Renal cortex interstitium (tissue), 15 donors: ENCODE measurements around the gene RAPGEF3. TPM values are rescaled to one million over a fixed set of nuclear protein-coding genes. Genes with fewer than 3 reads are reported as not detected.

Experiments used
- DNase-seq, 11 donors: peaks; one replicate each; pipeline ENCODE4 v3.0.0-alpha.2; 2013; ENCODE audit warnings: low read depth in 9 of 11, low spot score in 4 of 11; ENCODE audit errors: extremely low read depth in 1 of 11
- long read RNA-seq, 16 experiments: transcript quantifications; one replicate each; lab custom pipeline, GENCODE V29; 2026
- polyA plus RNA-seq, 3 donors: library from polyadenylated mRNA; unstranded; fragments of 120-200 nt; gene quantifications; one replicate each; pipeline ENCODE4 v1.2.1, GENCODE V29; 2013; ENCODE audit not compliant: insufficient read length in 3 of 3

The RAPGEF3 gene
- polyA plus RNA-seq = 10 to 100 TPM; 41.0 to 62.8 (median 58.4) TPM
- long read RNA-seq, donor 1, full-length matches to known transcripts = 1 of 40 reads
- long read RNA-seq, donor 1, partial matches to known transcripts = 39 of 40 reads
- long read RNA-seq, donor 1, other reads (novel, unspliced or antisense) = 0 of 40 reads
- long read RNA-seq, donor 2, partial matches to known transcripts = 140 of 140 reads
- long read RNA-seq, donor 2, other reads (novel, unspliced or antisense) = 0 of 140 reads
- long read RNA-seq, donor 3, full-length matches to known transcripts = 3 of 50 reads
- long read RNA-seq, donor 3, partial matches to known transcripts = 47 of 50 reads
- long read RNA-seq, donor 3, other reads (novel, unspliced or antisense) = 0 of 50 reads
- long read RNA-seq, donor 4, full-length matches to known transcripts = 4 of 23 reads
- long read RNA-seq, donor 4, partial matches to known transcripts = 19 of 23 reads
- long read RNA-seq, donor 4, other reads (novel, unspliced or antisense) = 0 of 23 reads
- long read RNA-seq, donor 5 = 0 reads
- long read RNA-seq, donor 6, full-length matches to known transcripts = 4 of 4 reads
- long read RNA-seq, donor 6, partial matches to known transcripts = 0 of 4 reads
- long read RNA-seq, donor 6, other reads (novel, unspliced or antisense) = 0 of 4 reads
- long read RNA-seq, donor 7, partial matches to known transcripts = 20 of 21 reads
- long read RNA-seq, donor 7, other reads (novel, unspliced or antisense) = 0 of 21 reads
- long read RNA-seq, donor 8, partial matches to known transcripts = 88 of 96 reads
- long read RNA-seq, donor 8, other reads (novel, unspliced or antisense) = 0 of 96 reads
- long read RNA-seq, donor 9, full-length matches to known transcripts = 2 of 30 reads
- long read RNA-seq, donor 9, partial matches to known transcripts = 28 of 30 reads
- long read RNA-seq, donor 9, other reads (novel, unspliced or antisense) = 0 of 30 reads
- long read RNA-seq, donor 10, full-length matches to known transcripts = 2 of 39 reads
- long read RNA-seq, donor 10, partial matches to known transcripts = 37 of 39 reads
- long read RNA-seq, donor 10, other reads (novel, unspliced or antisense) = 0 of 39 reads
- long read RNA-seq, donor 11, full-length matches to known transcripts = 2 of 2 reads
- long read RNA-seq, donor 11, partial matches to known transcripts = 0 of 2 reads
- long read RNA-seq, donor 11, other reads (novel, unspliced or antisense) = 0 of 2 reads
- long read RNA-seq, donor 12, full-length matches to known transcripts = 4 of 4 reads
- long read RNA-seq, donor 12, partial matches to known transcripts = 0 of 4 reads
- long read RNA-seq, donor 12, other reads (novel, unspliced or antisense) = 0 of 4 reads
- long read RNA-seq, donor 13 = 0 reads
- long read RNA-seq, donor 14, full-length matches to known transcripts = 1 of 29 reads
- long read RNA-seq, donor 14, partial matches to known transcripts = 28 of 29 reads
- long read RNA-seq, donor 14, other reads (novel, unspliced or antisense) = 0 of 29 reads
- long read RNA-seq, donor 15, partial matches to known transcripts = 10 of 11 reads
- long read RNA-seq, donor 15, other reads (novel, unspliced or antisense) = 0 of 11 reads
- long read RNA-seq, donor 16, full-length matches to known transcripts = 20 of 143 reads
- long read RNA-seq, donor 16, partial matches to known transcripts = 123 of 143 reads
- long read RNA-seq, donor 16, other reads (novel, unspliced or antisense) = 0 of 143 reads

GRCh38 chr12:47758834-47759690 lies at the start of gene RAPGEF3:
RAPGEF3 (minus strand) TSS chr12:47758880; CDS start chr12:47758556, 324 bp downstream.
- peak in 3 of 11 donors; percentile 68 to 74 (median 73) for DNase-seq

GRCh38 chr12:47808050-47808449 lies 49.4 kb upstream of the RAPGEF3 start:
- no peak for DNase-seq

GRCh38 chr12:47807338-47807737 lies 48.7 kb upstream of the RAPGEF3 start:
- no peak for DNase-seq

- DNase-seq = no peak
Observed at GRCh38 chr12:47805417-47805816, 46.7 kb upstream of the RAPGEF3 start.

GRCh38 chr12:47804171-47804570 lies 45.5 kb upstream of the RAPGEF3 start:
- no peak for DNase-seq

- DNase-seq = no peak
Observed at GRCh38 chr12:47803191-47803875, 44.7 kb upstream of the RAPGEF3 start.

- DNase-seq = no peak
Observed at GRCh38 chr12:47802312-47802711, 43.6 kb upstream of the RAPGEF3 start.

GRCh38 chr12:47801904-47802246 lies 43.2 kb upstream of the RAPGEF3 start:
- DNase-seq = no peak

- DNase-seq = no peak
Observed at GRCh38 chr12:47801170-47801903, 42.7 kb upstream of the RAPGEF3 start.

- DNase-seq = no peak
Observed at GRCh38 chr12:47800582-47800981, 41.9 kb upstream of the RAPGEF3 start.

GRCh38 chr12:47799357-47799955 lies 40.8 kb upstream of the RAPGEF3 start:
- no peak for DNase-seq

GRCh38 chr12:47798382-47798948 lies 39.8 kb upstream of the RAPGEF3 start:
- DNase-seq = no peak

GRCh38 chr12:47797441-47797840 lies 38.8 kb upstream of the RAPGEF3 start:
- no peak for DNase-seq

GRCh38 chr12:47795814-47796411 lies 37.2 kb upstream of the RAPGEF3 start:
- no peak for DNase-seq

GRCh38 chr12:47795121-47795813 lies 36.6 kb upstream of the RAPGEF3 start:
- no peak for DNase-seq
